ENCODE measurements around the gene LAPTM4A.
A peak's percentile ranks its signal among the peaks of the same experiment; 100 is the strongest.

The LAPTM4A gene

DNA sequence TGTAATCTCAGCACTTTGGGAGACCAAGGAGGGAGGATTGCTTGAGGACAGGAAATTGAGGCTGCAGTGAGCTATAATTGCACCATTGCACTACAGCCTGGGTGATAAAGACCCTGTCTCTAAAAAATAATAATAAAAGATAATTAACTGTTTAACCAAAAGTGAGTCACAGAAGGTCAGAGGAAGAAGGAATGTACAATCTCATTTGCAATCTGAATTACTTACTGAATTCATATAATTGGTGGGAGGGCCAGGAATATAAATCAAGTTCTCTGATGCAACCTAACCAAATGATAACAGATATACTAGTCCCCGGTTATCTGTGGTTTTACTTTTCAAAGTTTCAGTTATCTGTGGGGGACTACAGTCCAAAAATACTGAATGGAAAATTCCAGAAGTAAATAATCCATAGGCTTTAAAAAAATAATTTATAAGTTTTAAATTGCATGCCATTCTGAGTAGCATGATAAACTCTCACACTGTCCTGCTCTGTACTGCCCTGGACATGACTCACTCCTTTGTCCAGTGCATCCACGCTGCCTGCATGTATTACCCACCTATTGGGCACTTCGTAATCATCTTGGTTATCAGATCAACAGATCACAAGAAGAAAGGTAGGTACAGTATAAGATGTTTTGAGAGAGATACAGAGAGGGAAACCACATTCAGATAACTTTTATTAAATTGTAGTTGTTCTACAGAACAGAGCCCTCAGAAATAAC is 26.2 kb downstream of the LAPTM4A start:
- no peak overlapping the region for H3K4me3 ChIP-seq (ENCODE audit: low read depth, low read length)
- TF ChIP-seq, protein P1, sequence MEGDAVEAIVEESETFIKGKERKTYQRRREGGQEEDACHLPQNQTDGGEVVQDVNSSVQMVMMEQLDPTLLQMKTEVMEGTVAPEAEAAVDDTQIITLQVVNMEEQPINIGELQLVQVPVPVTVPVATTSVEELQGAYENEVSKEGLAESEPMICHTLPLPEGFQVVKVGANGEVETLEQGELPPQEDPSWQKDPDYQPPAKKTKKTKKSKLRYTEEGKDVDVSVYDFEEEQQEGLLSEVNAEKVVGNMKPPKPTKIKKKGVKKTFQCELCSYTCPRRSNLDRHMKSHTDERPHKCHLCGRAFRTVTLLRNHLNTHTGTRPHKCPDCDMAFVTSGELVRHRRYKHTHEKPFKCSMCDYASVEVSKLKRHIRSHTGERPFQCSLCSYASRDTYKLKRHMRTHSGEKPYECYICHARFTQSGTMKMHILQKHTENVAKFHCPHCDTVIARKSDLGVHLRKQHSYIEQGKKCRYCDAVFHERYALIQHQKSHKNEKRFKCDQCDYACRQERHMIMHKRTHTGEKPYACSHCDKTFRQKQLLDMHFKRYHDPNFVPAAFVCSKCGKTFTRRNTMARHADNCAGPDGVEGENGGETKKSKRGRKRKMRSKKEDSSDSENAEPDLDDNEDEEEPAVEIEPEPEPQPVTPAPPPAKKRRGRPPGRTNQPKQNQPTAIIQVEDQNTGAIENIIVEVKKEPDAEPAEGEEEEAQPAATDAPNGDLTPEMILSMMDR (IDR thresholded peaks at IDR 0.05; ENCODE audit: borderline replicate concordance, insufficient read depth, low read depth, low read length) = no peak

DNA sequence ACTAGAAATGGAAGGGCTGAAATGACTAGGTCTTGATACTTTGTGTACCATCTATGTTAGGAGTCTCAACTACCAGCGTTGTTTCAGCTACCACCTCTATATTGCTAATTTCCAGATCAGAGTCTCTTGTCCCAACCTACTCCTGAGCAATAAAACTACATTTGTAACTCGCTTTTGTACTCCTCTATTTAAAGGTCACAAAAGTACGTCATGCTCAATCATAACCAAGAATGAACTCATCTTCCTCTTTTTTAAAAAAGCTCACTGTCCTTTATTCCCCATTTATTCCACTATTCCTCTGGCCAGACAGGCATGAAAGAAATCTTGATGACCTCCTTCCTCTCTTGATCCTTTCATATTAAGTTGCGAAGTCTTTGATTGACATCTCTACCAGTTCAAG is 27.7 kb downstream of the LAPTM4A start:
- TF ChIP-seq, protein P1 (IDR thresholded peaks at IDR 0.05; ENCODE audit: borderline replicate concordance, insufficient read depth, low read depth, low read length) = no peak

DNA sequence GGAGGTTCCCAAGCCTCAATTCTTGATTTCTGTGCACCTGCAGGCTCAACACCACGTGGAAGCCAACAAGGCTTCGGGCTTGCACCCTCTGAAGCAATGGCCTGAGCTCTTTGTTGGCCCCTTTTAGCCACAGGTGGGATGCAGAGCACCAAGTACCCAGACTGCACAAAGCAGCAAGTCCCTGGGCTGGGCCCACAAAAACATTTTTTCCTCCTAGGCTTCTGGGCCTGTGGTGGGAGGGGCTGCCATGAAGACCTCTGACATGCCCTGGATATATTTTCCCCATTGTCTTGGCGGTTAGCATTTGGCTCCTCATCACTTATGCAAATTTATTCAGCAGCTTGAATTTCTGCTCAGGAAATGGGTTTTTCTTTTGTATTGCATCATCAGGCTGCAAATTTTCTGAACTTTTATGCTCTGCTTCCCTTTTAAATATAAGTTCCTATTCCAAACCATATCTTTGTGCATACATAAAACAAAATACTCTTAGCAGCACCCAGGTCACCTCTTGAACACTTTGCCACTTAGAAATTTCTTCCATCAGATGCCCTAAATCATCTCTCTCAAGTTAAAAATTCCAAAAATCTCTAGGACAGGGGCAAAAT is 29.9 kb downstream of the LAPTM4A start:
- TF ChIP-seq, protein P1 (IDR thresholded peaks at IDR 0.05; ENCODE audit: borderline replicate concordance, insufficient read depth, low read depth, low read length) = no peak
- no peak overlapping the region for H3K4me3 ChIP-seq (ENCODE audit: low read depth, low read length)

More for the DNA sequence above, 27.7 kb downstream of the LAPTM4A start:
- H3K4me3 ChIP-seq (ENCODE audit: low read depth, low read length) = no peak overlapping the region

DNA sequence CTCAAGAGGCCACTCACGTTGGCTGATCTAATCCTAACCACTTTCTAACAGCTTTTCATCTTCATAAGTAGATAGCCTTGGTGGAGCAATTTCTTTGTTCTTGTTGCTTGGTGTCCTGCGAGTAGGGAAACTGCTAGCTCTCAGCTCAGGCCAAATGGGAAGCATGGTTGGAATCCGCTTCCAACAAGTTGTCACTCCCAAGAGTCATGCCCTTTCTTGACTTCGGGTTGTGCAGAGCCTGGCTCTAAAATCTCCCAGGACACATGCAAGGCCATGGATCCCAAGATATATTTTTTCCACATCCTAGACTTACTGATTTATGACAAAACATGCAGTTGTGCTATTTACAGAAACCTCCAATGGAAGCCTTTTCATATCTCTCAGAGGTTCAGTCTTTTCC is 31.7 kb downstream of the LAPTM4A start:
- TF ChIP-seq, protein P1 (IDR thresholded peaks at IDR 0.05; ENCODE audit: borderline replicate concordance, insufficient read depth, low read depth, low read length) = no peak
- no peak overlapping the region for H3K4me3 ChIP-seq (ENCODE audit: low read depth, low read length)

DNA sequence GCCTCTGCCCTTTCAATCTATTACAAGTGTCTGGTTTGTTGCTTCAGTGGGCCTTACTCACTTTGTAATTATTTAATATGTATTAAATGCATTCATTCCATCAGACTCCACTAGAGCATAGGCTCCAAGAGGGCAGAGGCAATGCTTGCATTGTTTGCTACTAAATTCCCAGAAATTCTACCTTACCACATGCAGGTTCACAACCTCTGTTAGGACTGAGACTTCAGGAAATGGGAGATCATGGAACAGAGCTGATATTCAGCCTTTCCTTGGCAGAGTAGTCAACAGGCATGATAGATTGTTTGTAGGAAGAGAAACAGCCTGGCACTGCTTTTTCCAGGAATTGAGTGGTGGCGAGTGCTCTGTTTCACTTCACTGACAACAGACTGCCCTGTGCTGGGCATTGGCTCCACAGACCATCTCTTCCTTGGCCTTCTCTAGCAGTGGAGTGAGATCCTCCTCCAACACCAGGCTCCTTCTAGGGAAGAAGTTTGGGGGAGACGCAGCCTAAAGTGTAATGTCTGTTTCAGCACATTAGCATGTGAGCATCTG is 32.8 kb downstream of the LAPTM4A start:
- TF ChIP-seq, protein P1 (IDR thresholded peaks at IDR 0.05; ENCODE audit: borderline replicate concordance, insufficient read depth, low read depth, low read length) = no peak

DNA sequence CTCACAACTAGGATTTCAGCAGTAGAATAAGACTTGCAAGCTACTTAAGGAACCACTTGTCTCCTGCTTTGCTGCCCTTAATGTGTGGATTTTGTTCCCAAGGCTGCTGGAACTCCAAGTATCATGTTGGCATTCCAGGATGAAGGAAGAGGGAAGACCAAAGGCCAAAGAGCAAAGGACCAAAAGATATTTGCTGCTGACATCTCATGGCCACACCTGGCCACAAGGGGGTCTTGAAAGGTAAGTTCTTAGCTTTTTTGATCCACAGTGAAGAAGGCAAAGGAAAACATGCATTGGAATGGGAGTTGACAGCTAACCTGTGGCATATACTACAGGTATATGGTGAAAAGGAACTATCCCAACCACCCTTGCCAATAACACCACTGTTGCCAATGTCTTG is 35.1 kb downstream of the LAPTM4A start:
- H3K4me3 ChIP-seq (ENCODE audit: low read depth, low read length) = no peak overlapping the region
- TF ChIP-seq, protein P1 (IDR thresholded peaks at IDR 0.05; ENCODE audit: borderline replicate concordance, insufficient read depth, low read depth, low read length) = 0 out of 2 replicates have a peak, but pooled peaks have one; percentile 1

More for the DNA sequence above, 32.8 kb downstream of the LAPTM4A start:
- no peak overlapping the region for H3K4me3 ChIP-seq (ENCODE audit: low read depth, low read length)

Measured in GM12875 (cell line).